Smooth muscle cell (in vitro differentiated cells): ENCODE results near the gene KAZN. TPM values are rescaled to one million over a fixed set of nuclear protein-coding genes. Genes with fewer than 3 reads are reported as not detected.

Experiments
- DNase-seq: peaks from one replicate; lab custom pipeline; 2025; ENCODE audit not compliant: unreplicated experiment; lab: John Stamatoyannopoulos, UW
- H2AFZ ChIP-seq: fragments of 200-600 bp; sonication (generic); 2 replicates; pipeline ENCODE4 v1.6.0; 2016; ENCODE audit warnings: antibody characterized with exemption, low read depth, mild to moderate bottlenecking
- H3F3A ChIP-seq: fragments of 200-600 bp; sonication (generic); 2 replicates; pipeline ENCODE4 v1.6.0; 2017; ENCODE audit warnings: antibody characterized with exemption, low read depth
- H3K27ac ChIP-seq: fragments of 200-600 bp; sonication (generic); 2 replicates; pipeline ENCODE4 v1.5.1; 2016; ENCODE audit warnings: low read depth, mild to moderate bottlenecking
- H3K27me3 ChIP-seq: fragments of 200-600 bp; sonication (generic); 2 replicates; pipeline ENCODE4 v1.6.1; 2016; ENCODE audit warnings: low read depth, mild to moderate bottlenecking
- H3K36me3 ChIP-seq: fragments of 200-600 bp; sonication (generic); 2 replicates; pipeline ENCODE4 v1.5.1; 2016; ENCODE audit warnings: low read depth
- H3K4me1 ChIP-seq: fragments of 200-600 bp; sonication (generic); 2 replicates; pipeline ENCODE4 v1.5.1; 2016; ENCODE audit warnings: low read depth
- H3K4me2 ChIP-seq: fragments of 200-600 bp; sonication (generic); 2 replicates; pipeline ENCODE4 v1.6.0; 2016; ENCODE audit warnings: mild to moderate bottlenecking
- H3K4me3 ChIP-seq: fragments of 200-600 bp; sonication (generic); 2 replicates; pipeline ENCODE4 v1.5.1; 2016; ENCODE audit warnings: mild to moderate bottlenecking
- H3K79me2 ChIP-seq: fragments of 200-600 bp; sonication (generic); 2 replicates; pipeline ENCODE4 v1.6.0; 2016; ENCODE audit warnings: low read depth, mild to moderate bottlenecking
- H3K9ac ChIP-seq: fragments of 200-600 bp; sonication (generic); 2 replicates; pipeline ENCODE4 v1.6.0; 2016; ENCODE audit warnings: low read depth
- H3K9me3 ChIP-seq: fragments of 200-600 bp; sonication (generic); replicated peaks from 2 replicates; pipeline ENCODE4 v1.5.1; 2016; ENCODE audit warnings: low read depth
- H4K20me1 ChIP-seq: fragments of 200-600 bp; sonication (generic); 2 replicates; pipeline ENCODE4 v1.6.0; 2016; ENCODE audit warnings: low read depth
- WGBS: methylation state at CpG from one replicate; pipeline ENCODE4 v1.1.7; 2016; ENCODE audit warnings: low lambda C conversion rate; 5-methylcytosine and 5-hydroxymethylcytosine counted together
- polyA plus RNA-seq: library from polyadenylated mRNA; unstranded; fragments of >200 nt; fragmentation: Nextera tagmentation; extraction: Ambion mirVana; gene quantifications from 2 replicates; pipeline ENCODE4 v1.2.1, GENCODE V29; 2016
- total RNA-seq: library from RNA; depleted of rRNA; stranded (reverse); fragments of >200 nt; gene quantifications from 2 replicates; pipeline ENCODE4 v1.2.3, GENCODE V29; 2014
- TF ChIP-seq, protein P1 (sequence below): fragments of 200-600 bp; sonication (generic); IDR thresholded peaks from 2 replicates; pipeline ENCODE4 v1.5.1; 2017; ENCODE audit warnings: borderline replicate concordance, mild to moderate bottlenecking, antibody characterized with exemption; ENCODE audit not compliant: insufficient read depth, poor library complexity, severe bottlenecking

The KAZN gene
- total and polyA plus RNA-seq, 2 experiments from 2014 or later: 6.3 to 8.2 TPM

DNA sequence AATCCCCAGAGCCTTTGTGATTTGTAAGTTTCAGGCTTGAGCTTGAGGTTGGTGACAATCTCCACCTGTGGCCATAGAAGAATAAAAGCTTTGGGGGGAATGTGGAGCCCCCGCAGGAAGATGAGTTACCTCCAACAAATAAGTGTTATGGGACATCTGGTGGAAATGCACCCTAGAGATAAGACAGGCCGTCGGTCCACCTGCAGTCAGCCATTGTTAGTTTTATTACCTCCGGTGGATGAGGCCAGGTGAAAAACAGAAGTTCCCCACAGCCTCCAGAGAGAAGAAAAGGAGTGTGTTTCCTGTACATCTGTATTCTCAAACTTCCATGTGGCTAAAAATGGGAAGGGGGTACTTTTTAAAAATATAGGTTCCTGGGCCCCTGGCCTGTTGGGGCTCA lies 137.4 kb downstream of the KAZN start:
- no peaks in the 10 kb centered on the region for H3K36me3 ChIP-seq

DNA sequence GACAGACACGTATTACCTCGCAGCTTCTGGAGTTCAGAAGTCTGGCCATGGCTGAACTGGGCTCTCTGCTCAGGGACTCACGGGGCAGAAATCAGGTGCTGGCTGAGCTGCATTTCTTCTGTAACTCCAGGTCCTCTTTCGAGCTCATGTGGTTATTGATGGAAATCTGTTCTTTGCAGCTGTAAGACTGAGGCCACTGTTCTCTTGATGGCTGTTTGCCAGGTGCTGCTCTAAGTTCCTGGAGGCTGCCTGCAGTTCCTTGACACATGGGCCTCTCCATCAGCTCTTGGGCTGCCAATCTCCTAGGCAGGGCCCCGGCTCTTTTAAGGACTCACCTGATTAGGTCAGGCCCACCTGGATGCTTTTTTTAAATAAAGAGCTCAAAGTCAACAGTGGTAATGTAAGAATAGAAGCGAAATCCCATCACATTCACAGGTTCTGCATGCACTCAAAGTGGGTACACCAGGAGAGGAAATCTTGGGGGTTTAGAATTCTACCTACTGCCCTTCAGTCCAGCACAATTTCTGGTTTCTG lies 139.1 kb downstream of the KAZN start:
- no peaks in the 10 kb centered on the region for H3K79me2 ChIP-seq
- TF ChIP-seq, protein P1, sequence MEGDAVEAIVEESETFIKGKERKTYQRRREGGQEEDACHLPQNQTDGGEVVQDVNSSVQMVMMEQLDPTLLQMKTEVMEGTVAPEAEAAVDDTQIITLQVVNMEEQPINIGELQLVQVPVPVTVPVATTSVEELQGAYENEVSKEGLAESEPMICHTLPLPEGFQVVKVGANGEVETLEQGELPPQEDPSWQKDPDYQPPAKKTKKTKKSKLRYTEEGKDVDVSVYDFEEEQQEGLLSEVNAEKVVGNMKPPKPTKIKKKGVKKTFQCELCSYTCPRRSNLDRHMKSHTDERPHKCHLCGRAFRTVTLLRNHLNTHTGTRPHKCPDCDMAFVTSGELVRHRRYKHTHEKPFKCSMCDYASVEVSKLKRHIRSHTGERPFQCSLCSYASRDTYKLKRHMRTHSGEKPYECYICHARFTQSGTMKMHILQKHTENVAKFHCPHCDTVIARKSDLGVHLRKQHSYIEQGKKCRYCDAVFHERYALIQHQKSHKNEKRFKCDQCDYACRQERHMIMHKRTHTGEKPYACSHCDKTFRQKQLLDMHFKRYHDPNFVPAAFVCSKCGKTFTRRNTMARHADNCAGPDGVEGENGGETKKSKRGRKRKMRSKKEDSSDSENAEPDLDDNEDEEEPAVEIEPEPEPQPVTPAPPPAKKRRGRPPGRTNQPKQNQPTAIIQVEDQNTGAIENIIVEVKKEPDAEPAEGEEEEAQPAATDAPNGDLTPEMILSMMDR: no peak
- no peak overlapping the region for H3K4me2 ChIP-seq
- H3K27ac ChIP-seq: no peak overlapping the region
- H3K9me3 ChIP-seq: no peaks in the 10 kb centered on the region
- H3K27me3 ChIP-seq: no peaks in the 10 kb centered on the region
- no peak for DNase-seq
- no peak overlapping the region for H2AFZ ChIP-seq
- no peaks in the 10 kb centered on the region for H3F3A ChIP-seq
- H4K20me1 ChIP-seq: no peaks in the 10 kb centered on the region
- H3K4me1 ChIP-seq: peaks cover 25% of the 10 kb centered on the region
- H3K4me3 ChIP-seq: no peak overlapping the region
- H3K36me3 ChIP-seq: no peaks in the 10 kb centered on the region
- no peak overlapping the region for H3K9ac ChIP-seq
- WGBS: 83% methylated on average over 6 of the region's 6 CpGs

More for the DNA sequence above, 137.4 kb downstream of the KAZN start:
- Histone ChIP-seq H3K9me3 (no peaks in the 10 kb centered on the region), H3K9ac (no peak overlapping the region), H3K79me2 (no peaks in the 10 kb centered on the region), H4K20me1 (no peaks in the 10 kb centered on the region), H2AFZ (no peak overlapping the region), H3K4me2 (no peak overlapping the region), H3K27me3 (no peaks in the 10 kb centered on the region), H3K27ac (no peak overlapping the region), H3K4me3 (no peak overlapping the region), H3K4me1 (peaks cover 21% of the 10 kb centered on the region), H3F3A (no peaks in the 10 kb centered on the region)
- no peak for DNase-seq
- WGBS: 80% methylated on average over 4 of the region's 4 CpGs
- TF ChIP-seq, protein P1: no peak

DNA sequence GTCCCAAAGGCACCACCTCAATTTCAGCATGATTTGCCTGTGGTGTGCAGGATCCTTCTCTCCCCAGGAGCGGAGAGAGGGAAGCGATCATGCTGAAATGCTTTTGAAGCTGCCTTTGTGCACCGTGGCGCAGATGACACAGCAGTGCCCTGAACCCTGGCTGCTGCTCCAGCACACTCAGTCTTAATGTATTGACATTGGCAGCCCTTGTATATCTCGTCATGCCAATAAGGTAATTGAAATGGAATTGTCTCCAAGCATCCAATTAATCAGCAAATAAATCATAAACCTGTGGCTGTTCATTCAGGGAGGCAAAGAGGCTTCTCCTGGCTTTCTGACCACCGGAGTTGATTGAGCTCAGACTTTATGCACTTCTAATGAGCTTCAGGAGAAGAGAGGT lies 139.8 kb downstream of the KAZN start:
- H3K9me3 ChIP-seq: no peaks in the 10 kb centered on the region
- TF ChIP-seq, protein P1: no peak
- H3K4me2 ChIP-seq: no peak overlapping the region
- no peaks in the 10 kb centered on the region for H3K79me2 ChIP-seq
- H3K4me3 ChIP-seq: no peak overlapping the region
- H3K4me1 ChIP-seq: peaks cover 19% of the 10 kb centered on the region
- H3K27me3 ChIP-seq: no peaks in the 10 kb centered on the region
- H2AFZ ChIP-seq: no peak overlapping the region
- no peak overlapping the region for H3K27ac ChIP-seq
- H3K9ac ChIP-seq: no peak overlapping the region
- H4K20me1 ChIP-seq: no peaks in the 10 kb centered on the region
- 92% methylated on average over 6 of the region's 6 CpGs for WGBS
- no peak for DNase-seq
- no peaks in the 10 kb centered on the region for H3K36me3 ChIP-seq
- H3F3A ChIP-seq: no peaks in the 10 kb centered on the region

DNA sequence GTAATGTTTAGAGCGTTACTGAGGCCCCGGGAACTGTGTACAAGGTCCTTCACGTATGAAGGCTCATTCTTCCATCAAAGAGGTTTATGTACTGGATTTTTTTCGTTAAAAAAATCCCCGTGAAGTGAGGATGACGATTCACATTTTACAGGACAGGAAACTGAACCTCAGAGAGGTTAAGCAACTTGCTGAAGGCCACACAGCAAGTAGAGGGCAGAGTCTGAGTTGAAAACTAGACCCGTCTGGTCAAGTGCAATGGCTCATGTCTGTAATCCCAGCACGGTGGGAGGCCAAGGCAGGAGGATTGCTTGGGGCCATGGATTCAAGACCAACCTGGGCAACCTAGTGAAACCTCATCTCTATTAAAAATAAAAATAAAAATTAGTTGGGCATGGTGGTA lies 140.2 kb downstream of the KAZN start:
- no peaks in the 10 kb centered on the region for H4K20me1 ChIP-seq
- H3K36me3 ChIP-seq: no peaks in the 10 kb centered on the region
- TF ChIP-seq, protein P1: no peak
- no peak overlapping the region for H3K4me3 ChIP-seq
- no peak overlapping the region for H3K4me2 ChIP-seq
- H3K79me2 ChIP-seq: no peaks in the 10 kb centered on the region
- H3F3A ChIP-seq: no peaks in the 10 kb centered on the region
- no peak for DNase-seq
- peaks cover 15% of the 10 kb centered on the region for H3K4me1 ChIP-seq
- H3K27ac ChIP-seq: no peak overlapping the region
- H3K9ac ChIP-seq: no peak overlapping the region
- 91% methylated on average over 8 of the region's 8 CpGs for WGBS
- no peak overlapping the region for H2AFZ ChIP-seq
- no peaks in the 10 kb centered on the region for H3K27me3 ChIP-seq
- no peaks in the 10 kb centered on the region for H3K9me3 ChIP-seq
